Measurements from ENCODE around the gene GNAZ.

- TF ChIP-seq TAF1 (IDR thresholded peaks at IDR 0.05; ENCODE audit: low read depth) = no peak
- TF ChIP-seq FOXM1 (IDR thresholded peaks at IDR 0.05; ENCODE audit: borderline replicate concordance, low read depth) = no peak
- TF ChIP-seq TEAD4 (IDR thresholded peaks at IDR 0.05) = no peak
- TF ChIP-seq YY1 (IDR thresholded peaks at IDR 0.05; ENCODE audit: low read depth) = no peak
- TF ChIP-seq REST (IDR thresholded peaks at IDR 0.05; ENCODE audit: low read depth) = no peak
- TF ChIP-seq CREB1 (IDR thresholded peaks at IDR 0.05; ENCODE audit: low read depth) = no peak
- TF ChIP-seq, protein P1, sequence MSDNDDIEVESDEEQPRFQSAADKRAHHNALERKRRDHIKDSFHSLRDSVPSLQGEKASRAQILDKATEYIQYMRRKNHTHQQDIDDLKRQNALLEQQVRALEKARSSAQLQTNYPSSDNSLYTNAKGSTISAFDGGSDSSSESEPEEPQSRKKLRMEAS (IDR thresholded peaks at IDR 0.05) = no peak
- no peak for TF ChIP-seq RAD21 (IDR thresholded peaks at IDR 0.05; ENCODE audit: low read depth)
These were observed 32.5 kb downstream of the GNAZ start for GRCh38 chr22:23102776-23103175.

Data from Ishikawa (cell line).